Measurements from ENCODE around the gene NINJ2. TPM values are rescaled to one million over a fixed set of nuclear protein-coding genes. Genes with fewer than 3 reads are reported as not detected.

NINJ2 gene
- total and polyA plus RNA-seq, 10 donors, result 6.6 to 18.8 (median 10.2) TPM

DNA sequence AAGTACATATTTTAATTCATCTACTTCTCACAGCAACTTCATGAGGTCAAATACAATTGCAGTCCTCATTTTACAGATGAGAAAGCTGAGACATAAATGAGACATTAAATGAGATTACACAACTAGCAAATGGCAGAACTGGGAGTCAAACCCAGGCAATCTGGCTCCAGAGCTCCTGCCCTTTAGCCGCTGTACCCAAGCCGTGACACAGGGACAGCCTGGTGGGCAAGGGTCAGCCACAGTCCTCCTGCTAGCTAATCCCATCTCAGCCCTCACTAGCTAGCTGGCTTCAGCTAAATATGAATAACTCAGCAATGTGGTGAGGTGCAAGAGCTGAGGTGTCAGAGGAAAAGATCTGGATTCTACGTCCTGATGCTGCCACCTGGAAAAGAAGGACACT is 54.8 kb downstream of the NINJ2 start:
- DNase-seq, result no peak
- 90 to 97% (median 93%) methylated on average over 3 of the region's 3 CpGs for WGBS, 5 donors
- intact Hi-C loops (cut with DNase I; ENCODE audit: low total_unique reads), result no loop called here
- TF ChIP-seq POLR2AphosphoS5 (IDR thresholded peaks at IDR 0.05) (no peak), POLR2A (IDR thresholded peaks at IDR 0.05) (no peak)
- TF ChIP-seq, protein P1, sequence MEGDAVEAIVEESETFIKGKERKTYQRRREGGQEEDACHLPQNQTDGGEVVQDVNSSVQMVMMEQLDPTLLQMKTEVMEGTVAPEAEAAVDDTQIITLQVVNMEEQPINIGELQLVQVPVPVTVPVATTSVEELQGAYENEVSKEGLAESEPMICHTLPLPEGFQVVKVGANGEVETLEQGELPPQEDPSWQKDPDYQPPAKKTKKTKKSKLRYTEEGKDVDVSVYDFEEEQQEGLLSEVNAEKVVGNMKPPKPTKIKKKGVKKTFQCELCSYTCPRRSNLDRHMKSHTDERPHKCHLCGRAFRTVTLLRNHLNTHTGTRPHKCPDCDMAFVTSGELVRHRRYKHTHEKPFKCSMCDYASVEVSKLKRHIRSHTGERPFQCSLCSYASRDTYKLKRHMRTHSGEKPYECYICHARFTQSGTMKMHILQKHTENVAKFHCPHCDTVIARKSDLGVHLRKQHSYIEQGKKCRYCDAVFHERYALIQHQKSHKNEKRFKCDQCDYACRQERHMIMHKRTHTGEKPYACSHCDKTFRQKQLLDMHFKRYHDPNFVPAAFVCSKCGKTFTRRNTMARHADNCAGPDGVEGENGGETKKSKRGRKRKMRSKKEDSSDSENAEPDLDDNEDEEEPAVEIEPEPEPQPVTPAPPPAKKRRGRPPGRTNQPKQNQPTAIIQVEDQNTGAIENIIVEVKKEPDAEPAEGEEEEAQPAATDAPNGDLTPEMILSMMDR (IDR thresholded peaks at IDR 0.05 in 8 of 11, conservative IDR thresholded peaks at IDR 0.05 in 3 of 11), result no peak
- H3K9me3 ChIP-seq, result no peaks in the 10 kb centered on the region
- H3K27ac ChIP-seq, result peak overlapping the region in 3 of 8 donors; percentile 59 to 94 (median 89)
- H3K4me1 ChIP-seq, result peaks cover 15 to 69% (median 43%) of the 10 kb centered on the region in 6 donors
- H3K4me3 ChIP-seq, result no peak overlapping the region
- no peaks in the 10 kb centered on the region for H3K36me3 ChIP-seq
- no peaks in the 10 kb centered on the region for H3K27me3 ChIP-seq (replicated peaks in 1 of 7)

DNA sequence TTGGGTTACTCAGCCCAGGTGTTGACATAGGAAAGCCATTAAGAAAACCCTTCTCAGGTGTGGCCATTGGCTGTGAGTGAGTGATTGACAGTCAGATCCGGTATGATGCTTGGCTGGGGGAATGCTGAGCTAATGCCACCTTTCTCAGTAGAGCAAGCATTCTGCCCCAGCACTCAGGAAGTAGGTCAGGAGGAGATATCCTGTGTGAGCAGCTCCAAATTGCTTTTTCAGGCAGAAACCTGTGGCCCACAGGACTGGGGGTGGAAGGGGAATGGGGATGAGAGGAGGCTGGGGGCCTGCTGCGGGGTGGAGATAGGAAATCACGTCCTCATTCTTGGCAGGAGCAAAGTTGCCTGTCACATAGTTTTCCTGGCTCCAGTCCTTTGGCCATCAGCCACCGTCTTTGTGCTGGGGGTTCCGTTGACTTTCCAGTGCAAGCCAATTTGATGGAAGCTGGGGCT is 55.7 kb downstream of the NINJ2 start:
- no peaks in the 10 kb centered on the region for H3K9me3 ChIP-seq
- H3K4me1 ChIP-seq, result peaks cover 15 to 61% (median 41%) of the 10 kb centered on the region in 6 donors
- TF ChIP-seq, protein P1 (IDR thresholded peaks at IDR 0.05 in 8 of 11, conservative IDR thresholded peaks at IDR 0.05 in 3 of 11), result no peak
- no peak for TF ChIP-seq POLR2A (IDR thresholded peaks at IDR 0.05)
- TF ChIP-seq POLR2AphosphoS5 (IDR thresholded peaks at IDR 0.05), result no peak
- no peak for DNase-seq
- peak overlapping the region in 4 of 8 donors; percentile 31 to 94 (median 74) for H3K27ac ChIP-seq
- 18 to 43% (median 27%) methylated on average over 5 of the region's 5 CpGs for WGBS, 5 donors
- no peaks in the 10 kb centered on the region for H3K27me3 ChIP-seq (replicated peaks in 1 of 7)
- H3K36me3 ChIP-seq, result no peaks in the 10 kb centered on the region
- intact Hi-C loops (cut with DNase I; ENCODE audit: low total_unique reads), result no loop called here
- no peak overlapping the region for H3K4me3 ChIP-seq

DNA sequence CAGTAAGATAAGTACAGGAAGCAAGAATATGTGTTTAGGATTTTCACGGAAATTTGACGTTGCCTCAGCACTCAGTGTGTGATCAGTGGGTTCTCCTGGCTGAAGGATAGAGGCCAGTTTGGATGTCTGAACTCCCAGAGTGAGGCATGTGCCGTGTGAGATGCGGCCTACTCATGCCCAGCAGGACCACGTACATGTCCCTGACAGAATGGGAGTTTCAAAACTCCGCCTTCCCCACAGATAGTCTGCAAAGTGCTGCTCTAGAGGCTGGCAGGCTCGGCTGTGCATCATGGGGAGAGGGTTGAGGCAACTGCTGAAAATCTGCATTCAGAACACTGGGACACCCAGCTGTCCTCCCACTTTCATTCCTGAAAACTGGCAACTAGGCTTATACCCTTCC is 58.3 kb downstream of the NINJ2 start:
- H3K27ac ChIP-seq, result no peak overlapping the region
- no peak for DNase-seq
- TF ChIP-seq, protein P1 (IDR thresholded peaks at IDR 0.05 in 8 of 11, conservative IDR thresholded peaks at IDR 0.05 in 3 of 11), result no peak
- no peak for TF ChIP-seq POLR2A (IDR thresholded peaks at IDR 0.05)
- no peaks in the 10 kb centered on the region for H3K9me3 ChIP-seq
- H3K36me3 ChIP-seq, result no peaks in the 10 kb centered on the region
- intact Hi-C loops (cut with DNase I; ENCODE audit: low total_unique reads), result no loop called here
- no peaks in the 10 kb centered on the region for H3K27me3 ChIP-seq (replicated peaks in 1 of 7)
- no peak overlapping the region for H3K4me3 ChIP-seq
- H3K4me1 ChIP-seq, result peaks cover 3 to 35% (median 18%) of the 10 kb centered on the region in 6 donors
- 73 to 87% (median 82%) methylated on average over 7 of the region's 7 CpGs for WGBS, 5 donors

DNA sequence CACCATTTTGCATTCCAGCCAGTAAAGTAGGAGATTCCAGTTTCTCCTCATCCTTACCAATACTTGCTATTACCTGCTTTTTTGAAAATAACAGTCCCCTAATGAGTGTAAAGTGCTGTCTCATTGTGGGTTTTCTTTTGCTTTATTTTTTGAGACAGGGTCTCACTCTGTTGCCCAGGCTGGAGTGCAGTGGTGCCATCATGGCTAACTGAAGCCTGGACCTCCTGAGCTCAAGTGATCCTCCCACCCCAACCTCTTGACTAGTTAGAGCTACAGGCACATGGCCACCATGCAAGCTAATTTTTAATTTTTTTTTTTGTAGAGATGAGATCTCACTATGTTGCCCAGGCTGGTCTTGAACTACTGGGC is 60.6 kb downstream of the NINJ2 start:
- no peak for DNase-seq
- no peak overlapping the region for H3K27ac ChIP-seq
- no peaks in the 10 kb centered on the region for H3K36me3 ChIP-seq
- intact Hi-C loops (cut with DNase I; ENCODE audit: low total_unique reads), result no loop called here
- H3K27me3 ChIP-seq (replicated peaks in 1 of 7), result no peaks in the 10 kb centered on the region
- no peak overlapping the region for H3K4me3 ChIP-seq
- no peaks in the 10 kb centered on the region for H3K9me3 ChIP-seq
- TF ChIP-seq POLR2A (IDR thresholded peaks at IDR 0.05) (no peak), POLR2AphosphoS5 (IDR thresholded peaks at IDR 0.05) (no peak)
- TF ChIP-seq, protein P1 (IDR thresholded peaks at IDR 0.05 in 8 of 11, conservative IDR thresholded peaks at IDR 0.05 in 3 of 11), result no peak
- H3K4me1 ChIP-seq, result peaks cover 0 to 27% (median 9%) of the 10 kb centered on the region in 6 donors
